Measurements from ENCODE around the gene NDUFA12.
"Not testable (repeated sequence)": the region's sequence is repeated elsewhere in the genome, so short reads cannot be mapped to it uniquely, and the experiment has no call there.

Gene NDUFA12

GRCh38 chr12:95003213-95003920 lies at the start of gene NDUFA12:
TSS of gene NDUFA12 (minus strand) at chr12:95003697. CDS start at chr12:95003680, 17 bp downstream.
- DNase-seq: peak; percentile 72 to 90 (median 86)

GRCh38 chr12:95051241-95051640 lies 47.7 kb upstream of the NDUFA12 start:
- DNase-seq: no peak

GRCh38 chr12:95037906-95038305 lies 34.4 kb upstream of the NDUFA12 start:
- DNase-seq: no peak

GRCh38 chr12:95034750-95035149 lies 31.3 kb upstream of the NDUFA12 start:
- no peak for DNase-seq

GRCh38 chr12:95022477-95022876 lies 19.0 kb upstream of the NDUFA12 start:
- DNase-seq: no peak

- DNase-seq: no peak
These were observed 14.0 kb upstream of the NDUFA12 start for GRCh38 chr12:95017482-95017881.

GRCh38 chr12:95016120-95016519 lies 12.6 kb upstream of the NDUFA12 start:
- no peak for DNase-seq

GRCh38 chr12:95014554-95014953 lies 11.1 kb upstream of the NDUFA12 start:
- DNase-seq: no peak

GRCh38 chr12:95006206-95006605 lies 2.7 kb upstream of the NDUFA12 start:
- no peak for DNase-seq

- DNase-seq: no peak
These were observed 1.1 kb upstream of the NDUFA12 start for GRCh38 chr12:95004610-95005009.

- DNase-seq: no peak
These were observed 400 bp upstream of the NDUFA12 start for GRCh38 chr12:95003921-95004272.

GRCh38 chr12:95002754-95003153 lies 743 bp downstream of the NDUFA12 start:
- DNase-seq: no peak

- no peak for DNase-seq
These were observed 5.2 kb downstream of the NDUFA12 start for GRCh38 chr12:94998326-94998725.

- no peak for DNase-seq
These were observed 5.8 kb downstream of the NDUFA12 start for GRCh38 chr12:94997726-94998125.

GRCh38 chr12:94997061-94997460 lies 6.4 kb downstream of the NDUFA12 start:
- DNase-seq: no peak

- DNase-seq: no peak
These were observed 9.2 kb downstream of the NDUFA12 start for GRCh38 chr12:94994312-94994711.

- not testable (repeated sequence) for DNase-seq
These were observed 9.6 kb downstream of the NDUFA12 start for GRCh38 chr12:94993855-94994254.

- DNase-seq: no peak
These were observed 13.3 kb downstream of the NDUFA12 start for GRCh38 chr12:94990222-94990621.

- DNase-seq: no peak
These were observed 15.0 kb downstream of the NDUFA12 start for GRCh38 chr12:94988471-94988870.

- DNase-seq: no peak
These were observed 15.7 kb downstream of the NDUFA12 start for GRCh38 chr12:94987801-94988200.

GRCh38 chr12:94987076-94987669 lies 16.3 kb downstream of the NDUFA12 start:
- no peak for DNase-seq

- DNase-seq: not testable (repeated sequence)
These were observed 18.4 kb downstream of the NDUFA12 start for GRCh38 chr12:94985099-94985498.

- no peak for DNase-seq
These were observed 20.2 kb downstream of the NDUFA12 start for GRCh38 chr12:94983321-94983720.

- DNase-seq: no peak
These were observed 21.0 kb downstream of the NDUFA12 start for GRCh38 chr12:94982456-94982855.

GRCh38 chr12:94980577-94980976 lies 22.9 kb downstream of the NDUFA12 start:
- DNase-seq: no peak

All from activated naive CD4-positive, alpha-beta T cell (primary cell).